ENCODE data around the gene CPSF6.

- no peak for TF ChIP-seq POLR2A (IDR thresholded peaks at IDR 0.05)
- TF ChIP-seq CTCF (IDR thresholded peaks at IDR 0.05 in 4 of 5, conservative IDR thresholded peaks at IDR 0.05 in 1 of 5), result no peak
These were observed 2.2 kb downstream of the CPSF6 start for GRCh38 chr12:69241438-69242092.

All from gastrocnemius medialis (tissue), 4 donors.